ENCODE results near the gene HDAC4.

The HDAC4 gene

GRCh38 chr2:239215136-239215925 lies 185.5 kb downstream of the HDAC4 start:
- Histone ChIP-seq H3K36me3 (ENCODE audit: insufficient read depth, low read length) (no peaks in the 10 kb centered on the region), H3K79me2 (ENCODE audit: insufficient read depth, low read length) (peaks cover 49% of the 10 kb centered on the region; the same call in 1 of the 2 replicates), H3K9me3 (ENCODE audit: insufficient read depth, low read depth, low read length) (no peaks in the 10 kb centered on the region), H3K9me2 (replicated peaks; ENCODE audit: low read depth, low read length) (no peaks in the 10 kb centered on the region), H3K27me3 (ENCODE audit: insufficient read depth, low read length, poor library complexity, severe bottlenecking) (no peaks in the 10 kb centered on the region), H3K4me1 (ENCODE audit: insufficient read depth, low read length, poor library complexity, severe bottlenecking) (peaks cover 16% of the 10 kb centered on the region), H3F3A (ENCODE audit: low read depth) (no peaks in the 10 kb centered on the region), H3K4me2 (ENCODE audit: low read depth, low read length, poor library complexity, severe bottlenecking) (no peak overlapping the region), H2AFZ (ENCODE audit: low read length) (no peak overlapping the region), H3K4me3 (ENCODE audit: low read length, poor library complexity, severe bottlenecking) (no peak overlapping the region), H4K20me1 (ENCODE audit: insufficient read depth, low read length, poor library complexity, severe bottlenecking) (peaks cover 3% of the 10 kb centered on the region), H3K9ac (ENCODE audit: low read depth, low read length, poor library complexity, severe bottlenecking) (no peak overlapping the region)
- TF ChIP-seq EZH2phosphoT487 (IDR thresholded peaks at IDR 0.05; ENCODE audit: borderline replicate concordance) (no peak), CTCF (conservative IDR thresholded peaks at IDR 0.05; ENCODE audit: low read length) (no peak)

DNA sequence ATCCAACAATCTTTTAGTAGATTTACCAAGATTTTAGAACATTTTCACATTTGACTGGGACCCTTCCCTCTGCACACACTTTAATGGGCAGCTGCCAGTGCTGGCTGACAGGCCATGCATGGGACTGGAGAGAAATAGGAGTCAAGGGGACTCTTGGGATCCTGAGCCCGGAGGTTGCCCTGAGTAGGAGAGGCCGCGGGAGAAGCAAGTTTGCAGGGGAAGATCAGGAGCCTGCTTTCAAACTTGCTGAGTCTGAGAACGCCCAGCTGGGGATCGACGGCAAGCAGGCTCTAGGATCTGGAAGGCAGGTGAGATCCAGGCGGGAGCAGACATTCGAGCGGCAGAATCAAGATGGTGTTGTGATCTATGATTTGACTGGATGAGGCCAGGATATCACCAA lies 186.1 kb downstream of the HDAC4 start:
- Histone ChIP-seq H3K9me3 (ENCODE audit: insufficient read depth, low read depth, low read length) (no peaks in the 10 kb centered on the region), H3F3A (ENCODE audit: low read depth) (no peaks in the 10 kb centered on the region), H3K79me2 (ENCODE audit: insufficient read depth, low read length) (peaks cover 49% of the 10 kb centered on the region; the same call in 1 of the 2 replicates), H2AFZ (ENCODE audit: low read length) (no peak overlapping the region), H3K4me3 (ENCODE audit: low read length, poor library complexity, severe bottlenecking) (no peak overlapping the region), H3K27me3 (ENCODE audit: insufficient read depth, low read length, poor library complexity, severe bottlenecking) (no peaks in the 10 kb centered on the region), H3K9ac (ENCODE audit: low read depth, low read length, poor library complexity, severe bottlenecking) (no peak overlapping the region), H3K36me3 (ENCODE audit: insufficient read depth, low read length) (no peaks in the 10 kb centered on the region), H3K9me2 (replicated peaks; ENCODE audit: low read depth, low read length) (no peaks in the 10 kb centered on the region), H4K20me1 (ENCODE audit: insufficient read depth, low read length, poor library complexity, severe bottlenecking) (peaks cover 3% of the 10 kb centered on the region), H3K4me1 (ENCODE audit: insufficient read depth, low read length, poor library complexity, severe bottlenecking) (peaks cover 16% of the 10 kb centered on the region), H3K4me2 (ENCODE audit: low read depth, low read length, poor library complexity, severe bottlenecking) (no peak overlapping the region)
- TF ChIP-seq EZH2phosphoT487 (IDR thresholded peaks at IDR 0.05; ENCODE audit: borderline replicate concordance) (no peak), CTCF (conservative IDR thresholded peaks at IDR 0.05; ENCODE audit: low read length) (no peak)

- peaks cover 51% of the 10 kb centered on the region; the same call in 1 of the 2 replicates for H3K79me2 ChIP-seq (ENCODE audit: insufficient read depth, low read length)
- no peaks in the 10 kb centered on the region for H3K9me2 ChIP-seq (replicated peaks; ENCODE audit: low read depth, low read length)
- H3K4me2 ChIP-seq (ENCODE audit: low read depth, low read length, poor library complexity, severe bottlenecking), result no peak overlapping the region
- no peaks in the 10 kb centered on the region for H3F3A ChIP-seq (ENCODE audit: low read depth)
- H3K9me3 ChIP-seq (ENCODE audit: insufficient read depth, low read depth, low read length), result no peaks in the 10 kb centered on the region
- peaks cover 16% of the 10 kb centered on the region for H3K4me1 ChIP-seq (ENCODE audit: insufficient read depth, low read length, poor library complexity, severe bottlenecking)
- H3K36me3 ChIP-seq (ENCODE audit: insufficient read depth, low read length), result no peaks in the 10 kb centered on the region
- peaks cover 3% of the 10 kb centered on the region for H4K20me1 ChIP-seq (ENCODE audit: insufficient read depth, low read length, poor library complexity, severe bottlenecking)
- H3K9ac ChIP-seq (ENCODE audit: low read depth, low read length, poor library complexity, severe bottlenecking), result no peak overlapping the region
- H3K4me3 ChIP-seq (ENCODE audit: low read length, poor library complexity, severe bottlenecking), result no peak overlapping the region
- no peaks in the 10 kb centered on the region for H3K27me3 ChIP-seq (ENCODE audit: insufficient read depth, low read length, poor library complexity, severe bottlenecking)
- no peak for TF ChIP-seq EZH2phosphoT487 (IDR thresholded peaks at IDR 0.05; ENCODE audit: borderline replicate concordance)
- TF ChIP-seq CTCF (conservative IDR thresholded peaks at IDR 0.05; ENCODE audit: low read length), result no peak
- no peak overlapping the region for H2AFZ ChIP-seq (ENCODE audit: low read length)
Measured at GRCh38 chr2:239213643-239214101, 187.1 kb downstream of the HDAC4 start.

Data from Loucy (cell line).